ENCODE results near the gene PAM16.

PAM16 gene

DNA sequence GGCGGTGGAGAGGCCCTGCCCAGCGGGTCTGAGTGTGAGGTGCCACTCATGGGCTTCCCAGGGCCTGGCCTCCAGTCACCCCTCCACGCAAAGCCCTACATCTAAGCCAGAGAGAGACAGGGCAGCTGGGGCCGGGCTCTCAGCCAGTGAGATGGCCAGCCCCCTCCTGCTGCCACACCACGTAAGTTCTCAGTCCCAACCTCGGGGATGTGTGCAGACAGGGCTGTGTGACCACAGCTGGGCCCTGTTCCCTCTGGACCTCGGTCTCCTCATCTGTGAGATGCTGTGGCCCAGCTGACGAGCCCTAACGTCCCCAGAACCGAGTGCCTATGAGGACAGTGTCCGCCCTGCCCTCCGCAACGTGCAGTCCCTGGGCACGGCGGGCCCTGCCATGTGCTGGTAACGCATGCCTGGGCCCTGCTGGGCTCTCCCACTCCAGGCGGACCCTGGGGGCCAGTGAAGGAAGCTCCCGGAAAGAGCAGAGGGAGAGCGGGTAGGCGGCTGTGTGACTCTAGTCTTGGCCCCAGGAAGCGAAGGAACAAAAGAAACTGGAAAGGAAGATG is 31.8 kb upstream of the PAM16 start:
- DNase-seq (ENCODE audit: extremely low read depth, low read depth) = no peak
- no peak overlapping the region for H3K4me3 ChIP-seq (replicated peaks; ENCODE audit: low read depth, low read length)
- TF ChIP-seq, protein P1, sequence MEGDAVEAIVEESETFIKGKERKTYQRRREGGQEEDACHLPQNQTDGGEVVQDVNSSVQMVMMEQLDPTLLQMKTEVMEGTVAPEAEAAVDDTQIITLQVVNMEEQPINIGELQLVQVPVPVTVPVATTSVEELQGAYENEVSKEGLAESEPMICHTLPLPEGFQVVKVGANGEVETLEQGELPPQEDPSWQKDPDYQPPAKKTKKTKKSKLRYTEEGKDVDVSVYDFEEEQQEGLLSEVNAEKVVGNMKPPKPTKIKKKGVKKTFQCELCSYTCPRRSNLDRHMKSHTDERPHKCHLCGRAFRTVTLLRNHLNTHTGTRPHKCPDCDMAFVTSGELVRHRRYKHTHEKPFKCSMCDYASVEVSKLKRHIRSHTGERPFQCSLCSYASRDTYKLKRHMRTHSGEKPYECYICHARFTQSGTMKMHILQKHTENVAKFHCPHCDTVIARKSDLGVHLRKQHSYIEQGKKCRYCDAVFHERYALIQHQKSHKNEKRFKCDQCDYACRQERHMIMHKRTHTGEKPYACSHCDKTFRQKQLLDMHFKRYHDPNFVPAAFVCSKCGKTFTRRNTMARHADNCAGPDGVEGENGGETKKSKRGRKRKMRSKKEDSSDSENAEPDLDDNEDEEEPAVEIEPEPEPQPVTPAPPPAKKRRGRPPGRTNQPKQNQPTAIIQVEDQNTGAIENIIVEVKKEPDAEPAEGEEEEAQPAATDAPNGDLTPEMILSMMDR (IDR thresholded peaks at IDR 0.05; ENCODE audit: low read depth, low read length, missing control alignments) = no peak

DNA sequence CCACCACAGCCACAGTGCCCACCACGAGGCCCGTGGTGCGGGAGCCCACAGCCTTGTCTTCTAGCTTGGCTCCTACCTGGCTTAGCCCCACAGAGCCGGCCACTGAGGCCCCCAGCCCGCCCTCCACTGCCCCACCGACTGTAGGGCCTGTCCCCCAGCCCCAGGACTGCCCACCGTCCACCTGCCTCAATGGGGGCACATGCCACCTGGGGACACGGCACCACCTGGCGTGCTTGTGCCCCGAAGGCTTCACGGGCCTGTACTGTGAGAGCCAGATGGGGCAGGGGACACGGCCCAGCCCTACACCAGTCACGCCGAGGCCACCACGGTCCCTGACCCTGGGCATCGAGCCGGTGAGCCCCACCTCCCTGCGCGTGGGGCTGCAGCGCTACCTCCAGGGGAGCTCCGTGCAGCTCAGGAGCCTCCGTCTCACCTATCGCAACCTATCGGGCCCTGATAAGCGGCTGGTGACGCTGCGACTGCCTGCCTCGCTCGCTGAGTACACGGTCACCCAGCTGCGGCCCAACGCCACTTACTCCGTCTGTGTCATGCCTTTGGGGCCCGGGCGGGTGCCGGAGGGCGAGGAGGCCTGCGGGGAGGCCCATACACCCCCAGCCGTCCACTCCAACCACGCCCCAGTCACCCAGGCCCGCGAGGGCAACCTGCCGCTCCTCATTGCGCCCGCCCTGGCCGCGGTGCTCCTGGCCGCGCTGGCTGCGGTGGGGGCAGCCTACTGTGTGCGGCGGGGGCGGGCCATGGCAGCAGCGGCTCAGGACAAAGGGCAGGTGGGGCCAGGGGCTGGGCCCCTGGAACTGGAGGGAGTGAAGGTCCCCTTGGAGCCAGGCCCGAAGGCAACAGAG is 31.0 kb upstream of the PAM16 start:
- TF ChIP-seq, protein P1 (IDR thresholded peaks at IDR 0.05; ENCODE audit: low read depth, low read length, missing control alignments) = no peak
- no peak overlapping the region for H3K4me3 ChIP-seq (replicated peaks; ENCODE audit: low read depth, low read length)
- DNase-seq (ENCODE audit: extremely low read depth, low read depth) = no peak

DNA sequence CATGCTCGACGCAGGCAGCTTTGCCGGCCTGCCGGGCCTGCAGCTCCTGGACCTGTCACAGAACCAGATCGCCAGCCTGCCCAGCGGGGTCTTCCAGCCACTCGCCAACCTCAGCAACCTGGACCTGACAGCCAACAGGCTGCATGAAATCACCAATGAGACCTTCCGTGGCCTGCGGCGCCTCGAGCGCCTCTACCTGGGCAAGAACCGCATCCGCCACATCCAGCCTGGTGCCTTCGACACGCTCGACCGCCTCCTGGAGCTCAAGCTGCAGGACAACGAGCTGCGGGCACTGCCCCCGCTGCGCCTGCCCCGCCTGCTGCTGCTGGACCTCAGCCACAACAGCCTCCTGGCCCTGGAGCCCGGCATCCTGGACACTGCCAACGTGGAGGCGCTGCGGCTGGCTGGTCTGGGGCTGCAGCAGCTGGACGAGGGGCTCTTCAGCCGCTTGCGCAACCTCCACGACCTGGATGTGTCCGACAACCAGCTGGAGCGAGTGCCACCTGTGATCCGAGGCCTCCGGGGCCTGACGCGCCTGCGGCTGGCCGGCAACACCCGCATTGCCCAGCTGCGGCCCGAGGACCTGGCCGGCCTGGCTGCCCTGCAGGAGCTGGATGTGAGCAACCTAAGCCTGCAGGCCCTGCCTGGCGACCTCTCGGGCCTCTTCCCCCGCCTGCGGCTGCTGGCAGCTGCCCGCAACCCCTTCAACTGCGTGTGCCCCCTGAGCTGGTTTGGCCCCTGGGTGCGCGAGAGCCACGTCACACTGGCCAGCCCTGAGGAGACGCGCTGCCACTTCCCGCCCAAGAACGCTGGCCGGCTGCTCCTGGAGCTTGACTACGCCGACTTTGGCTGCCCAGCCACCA is 30.2 kb upstream of the PAM16 start:
- no peak overlapping the region for H3K4me3 ChIP-seq (replicated peaks; ENCODE audit: low read depth, low read length)
- TF ChIP-seq, protein P1 (IDR thresholded peaks at IDR 0.05; ENCODE audit: low read depth, low read length, missing control alignments) = no peak
- no peak for DNase-seq (ENCODE audit: extremely low read depth, low read depth)

DNA sequence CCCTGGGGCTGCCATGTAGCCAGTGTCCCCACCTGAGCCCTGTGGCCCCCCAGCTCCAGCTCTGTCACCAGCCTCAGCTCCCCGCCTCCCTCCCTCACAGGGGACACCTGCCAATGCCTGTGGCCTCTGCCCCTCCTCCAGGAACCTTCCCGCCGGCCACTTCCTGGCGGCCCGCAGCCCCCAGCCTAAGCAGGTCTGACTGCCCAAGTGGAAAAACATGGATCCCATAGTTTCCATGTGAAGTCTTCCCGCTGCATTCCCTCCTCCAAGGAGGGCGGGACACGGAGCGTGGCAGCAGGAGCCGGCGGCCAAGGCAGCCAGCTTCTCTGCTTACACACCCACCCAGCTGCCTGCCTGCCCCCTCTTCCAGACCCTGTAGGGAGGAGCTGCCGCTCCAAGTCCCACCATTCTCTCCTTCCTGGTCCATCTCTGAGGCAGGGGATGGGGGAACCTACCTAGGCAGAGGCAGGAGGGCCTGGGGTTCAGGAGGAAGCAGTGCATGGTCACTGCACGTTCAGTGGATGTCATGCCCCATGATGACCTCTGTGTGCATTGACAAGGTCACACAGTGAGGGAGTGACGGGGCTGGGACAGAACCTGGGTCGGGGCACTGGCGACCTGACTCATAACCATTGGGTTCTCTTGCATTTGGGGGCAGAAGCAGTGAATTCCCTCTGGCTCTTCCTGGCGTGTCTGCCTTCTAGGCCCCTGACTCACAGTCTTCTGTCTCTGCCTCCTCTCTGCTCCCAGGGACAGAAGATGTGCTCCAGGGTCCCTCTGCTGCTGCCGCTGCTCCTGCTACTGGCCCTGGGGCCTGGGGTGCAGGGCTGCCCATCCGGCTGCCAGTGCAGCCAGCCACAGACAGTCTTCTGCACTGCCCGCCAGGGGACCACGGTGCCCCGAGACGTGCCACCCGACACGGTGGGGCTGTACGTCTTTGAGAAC is 29.3 kb upstream of the PAM16 start:
- DNase-seq (ENCODE audit: extremely low read depth, low read depth) = no peak

DNA sequence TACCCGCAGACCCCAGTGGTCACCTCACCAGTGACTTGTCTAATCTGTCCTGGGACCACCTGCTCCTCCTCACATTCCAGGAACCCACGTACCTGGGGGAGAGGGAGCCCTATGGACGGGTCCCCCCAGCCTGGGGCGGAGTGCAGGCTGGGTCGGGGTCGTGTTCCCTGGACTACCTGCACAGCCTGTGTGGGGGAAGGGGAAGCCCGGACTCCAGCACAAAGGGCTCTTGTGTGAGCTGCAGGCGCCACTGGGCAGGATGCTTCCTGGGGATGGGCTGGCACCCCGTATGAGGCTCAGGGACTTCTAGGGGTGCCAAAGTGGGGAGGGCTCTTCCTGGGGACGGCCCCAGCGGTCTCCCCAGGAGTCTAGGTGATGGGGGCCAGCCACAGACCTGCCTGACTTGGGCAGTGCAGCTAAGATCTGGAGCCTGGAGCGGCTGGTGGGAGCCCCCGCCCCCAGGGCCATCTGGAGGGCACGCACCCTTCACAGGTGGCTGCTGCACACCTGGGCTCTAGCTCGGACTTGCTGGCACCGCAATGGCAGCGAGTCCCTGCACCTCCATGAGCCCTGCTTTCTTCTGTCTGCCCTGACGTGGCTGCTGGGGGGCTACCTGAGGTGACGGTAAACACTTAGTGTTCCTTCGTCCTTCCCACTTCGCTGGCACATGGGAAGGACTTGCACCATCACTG is 28.0 kb upstream of the PAM16 start:
- no peak for DNase-seq (ENCODE audit: extremely low read depth, low read depth)
- no peak overlapping the region for H3K4me3 ChIP-seq (replicated peaks; ENCODE audit: low read depth, low read length)
- TF ChIP-seq, protein P1 (IDR thresholded peaks at IDR 0.05; ENCODE audit: low read depth, low read length, missing control alignments) = no peak

More for the DNA sequence above, 29.3 kb upstream of the PAM16 start:
- TF ChIP-seq, protein P1 (IDR thresholded peaks at IDR 0.05; ENCODE audit: low read depth, low read length, missing control alignments) = no peak
- H3K4me3 ChIP-seq (replicated peaks; ENCODE audit: low read depth, low read length) = no peak overlapping the region
